Measurements from ENCODE around the gene ZNF444. TPM values are rescaled to one million over a fixed set of nuclear protein-coding genes. Genes with fewer than 3 reads are reported as not detected.

Gene ZNF444
- total and polyA plus RNA-seq, 2 donors (not counting 1 experiment from before 2014, with no cell fraction given), result 24.1 to 37.7 TPM

GRCh38 chr19:56145698-56146097 lies 4.6 kb downstream of the ZNF444 start:
- DNase-seq, result no peak
- Mint-ChIP-seq H3K4me1 (peaks cover 18% of the 10 kb centered on the region), H3K27ac (no peak overlapping the region), H3K9me3 (ENCODE audit: insufficient read depth) (no peaks in the 10 kb centered on the region), H3K27me3 (no peaks in the 10 kb centered on the region), H3K4me3 (no peak overlapping the region)
- H3K36me3 ChIP-seq (replicated peaks in 1 of 2; ENCODE audit: control extremely low read depth in 1 of 2, control insufficient read depth in 1 of 2, extremely low read depth in 1 of 2, insufficient read depth in 2 of 2, low read length in 1 of 2), result peaks cover 0 to 18% of the 10 kb centered on the region in 2 experiments
- no peaks in the 10 kb centered on the region for H3K27me3 ChIP-seq (replicated peaks in 1 of 4; ENCODE audit: control extremely low read depth in 1 of 4, control insufficient read depth in 3 of 4, insufficient read depth in 4 of 4, low read length in 3 of 4)
- H3K79me2 ChIP-seq (ENCODE audit: control insufficient read depth, insufficient read depth, low read length), result peaks cover 69% of the 10 kb centered on the region
- 98% methylated on average over 10 of the region's 10 CpGs for WGBS (ENCODE audit: insufficient coverage)
- TF ChIP-seq CTCF (IDR thresholded peaks at IDR 0.05), result no peak
- no peak for TF ChIP-seq EZH2 (IDR thresholded peaks at IDR 0.05; ENCODE audit: borderline replicate concordance, insufficient read depth, low read depth, low read length, poor library complexity, severe bottlenecking)
- H3K27ac ChIP-seq (ENCODE audit: low read length in 2 of 2), result no peak overlapping the region
- H3K4me1 ChIP-seq (ENCODE audit: control insufficient read depth in 2 of 2, insufficient read depth in 2 of 2, low read length in 2 of 2), result peaks cover 6 to 8% of the 10 kb centered on the region in 2 donors
- intact Hi-C loops (cut with micrococcal nuclease), result loop anchor here (10.0 kb wide), 1 partner anchor 521 kb away; the partner anchor contains the start of gene ZNF784
- POLR2A ChIA-PET, result no interaction called here
- CTCF ChIA-PET, result no interaction called here
- H2AFZ ChIP-seq (ENCODE audit: insufficient read depth, low read depth, low read length, poor library complexity, severe bottlenecking), result no peak overlapping the region
- H4K20me1 ChIP-seq (ENCODE audit: control insufficient read depth, insufficient read depth, low read length, poor library complexity, severe bottlenecking), result peaks cover 6% of the 10 kb centered on the region
- H3K9me3 ChIP-seq (ENCODE audit: control extremely low read depth in 1 of 3, control insufficient read depth in 2 of 3, insufficient read depth in 1 of 3, low read length in 2 of 3), result no peaks in the 10 kb centered on the region
- no peak overlapping the region for H3K4me3 ChIP-seq (ENCODE audit: control extremely low read depth in 1 of 5, extremely low read depth in 1 of 5, insufficient read depth in 1 of 5, low read depth in 2 of 5, low read length in 4 of 5)
- H3K9ac ChIP-seq (ENCODE audit: low read length), result no peak overlapping the region
- no peak overlapping the region for H3K4me2 ChIP-seq (replicated peaks; ENCODE audit: low read depth, low read length, poor library complexity, severe bottlenecking)
- no peak for ATAC-seq (ENCODE audit: low read depth)

GRCh38 chr19:56146904-56147303 lies 5.8 kb downstream of the ZNF444 start:
- Mint-ChIP-seq H3K9me3 (ENCODE audit: insufficient read depth) (no peaks in the 10 kb centered on the region), H3K27ac (no peak overlapping the region), H3K4me1 (peaks cover 12% of the 10 kb centered on the region), H3K27me3 (no peaks in the 10 kb centered on the region), H3K4me3 (no peak overlapping the region)
- WGBS (ENCODE audit: insufficient coverage), result 98% methylated on average over 31 of the region's 31 CpGs
- intact Hi-C loops (cut with micrococcal nuclease), result loop anchor here (10.0 kb wide), 1 partner anchor 522 kb away; the partner anchor contains the start of gene ZNF784
- ATAC-seq (ENCODE audit: low read depth) (no peak), DNase-seq (no peak)
- no peak for TF ChIP-seq CTCF (IDR thresholded peaks at IDR 0.05)
- no peak for TF ChIP-seq EZH2 (IDR thresholded peaks at IDR 0.05; ENCODE audit: borderline replicate concordance, insufficient read depth, low read depth, low read length, poor library complexity, severe bottlenecking)
- ChIA-PET POLR2A (no interaction called here), CTCF (no interaction called here)
- Histone ChIP-seq H3K4me2 (replicated peaks; ENCODE audit: low read depth, low read length, poor library complexity, severe bottlenecking) (no peak overlapping the region), H3K27ac (ENCODE audit: low read length in 2 of 2) (no peak overlapping the region), H3K79me2 (ENCODE audit: control insufficient read depth, insufficient read depth, low read length) (peaks cover 62% of the 10 kb centered on the region), H4K20me1 (ENCODE audit: control insufficient read depth, insufficient read depth, low read length, poor library complexity, severe bottlenecking) (peaks cover 6% of the 10 kb centered on the region), H3K36me3 (replicated peaks in 1 of 2; ENCODE audit: control extremely low read depth in 1 of 2, control insufficient read depth in 1 of 2, extremely low read depth in 1 of 2, insufficient read depth in 2 of 2, low read length in 1 of 2) (peaks cover 0 to 18% of the 10 kb centered on the region in 2 experiments), H3K9me3 (ENCODE audit: control extremely low read depth in 1 of 3, control insufficient read depth in 2 of 3, insufficient read depth in 1 of 3, low read length in 2 of 3) (no peaks in the 10 kb centered on the region), H3K4me3 (ENCODE audit: control extremely low read depth in 1 of 5, extremely low read depth in 1 of 5, insufficient read depth in 1 of 5, low read depth in 2 of 5, low read length in 4 of 5) (no peak overlapping the region), H3K27me3 (replicated peaks in 1 of 4; ENCODE audit: control extremely low read depth in 1 of 4, control insufficient read depth in 3 of 4, insufficient read depth in 4 of 4, low read length in 3 of 4) (no peaks in the 10 kb centered on the region), H3K4me1 (ENCODE audit: control insufficient read depth in 2 of 2, insufficient read depth in 2 of 2, low read length in 2 of 2) (peaks cover 3 to 4% of the 10 kb centered on the region in 2 donors), H2AFZ (ENCODE audit: insufficient read depth, low read depth, low read length, poor library complexity, severe bottlenecking) (no peak overlapping the region), H3K9ac (ENCODE audit: low read length) (no peak overlapping the region)
